Transverse colon (tissue), 3 donors: ENCODE results near the gene SDK1.

Experiments used
- CTCF ChIP-seq, 5 experiments: fragments of 200-600 bp in 3 of 5; fragments of 450-650 bp in 2 of 5; sonication (generic) in 3 of 5; IDR thresholded peaks; 1 replicate in 2 of 5; 2 replicates in 3 of 5; pipeline ENCODE4 v1.5.1; 2016 to 2017; ENCODE audit warnings: antibody characterized with exemption in 5 of 5, inconsistent platforms in 3 of 5, mild to moderate bottlenecking in 2 of 5, moderate library complexity in 1 of 5
- EP300 ChIP-seq: sonication (generic); formaldehyde crosslinking; IDR thresholded peaks from one replicate; pipeline ENCODE4 v1.6.1; 2017; ENCODE audit warnings: antibody characterized with exemption, low read depth

GRCh38 chr7:4260867-4261600 lies 960.0 kb downstream of the SDK1 start:
- no peak for TF ChIP-seq CTCF (IDR thresholded peaks at IDR 0.05)
- TF ChIP-seq EP300, result no peak
